Bronchus fibroblast of lung (primary cell): ENCODE data around the gene ANGPTL7. TPM values are rescaled to one million over a fixed set of nuclear protein-coding genes. Genes with fewer than 3 reads are reported as not detected.

Experiments
- total RNA-seq: library from RNA; depleted of rRNA; stranded (reverse); fragments of >200 nt; gene quantifications from 2 replicates; pipeline ENCODE4 v1.2.3, GENCODE V29; 2015

Gene ANGPTL7, protein sequence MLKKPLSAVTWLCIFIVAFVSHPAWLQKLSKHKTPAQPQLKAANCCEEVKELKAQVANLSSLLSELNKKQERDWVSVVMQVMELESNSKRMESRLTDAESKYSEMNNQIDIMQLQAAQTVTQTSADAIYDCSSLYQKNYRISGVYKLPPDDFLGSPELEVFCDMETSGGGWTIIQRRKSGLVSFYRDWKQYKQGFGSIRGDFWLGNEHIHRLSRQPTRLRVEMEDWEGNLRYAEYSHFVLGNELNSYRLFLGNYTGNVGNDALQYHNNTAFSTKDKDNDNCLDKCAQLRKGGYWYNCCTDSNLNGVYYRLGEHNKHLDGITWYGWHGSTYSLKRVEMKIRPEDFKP
- total RNA-seq = not detected in 2 replicates

DNA sequence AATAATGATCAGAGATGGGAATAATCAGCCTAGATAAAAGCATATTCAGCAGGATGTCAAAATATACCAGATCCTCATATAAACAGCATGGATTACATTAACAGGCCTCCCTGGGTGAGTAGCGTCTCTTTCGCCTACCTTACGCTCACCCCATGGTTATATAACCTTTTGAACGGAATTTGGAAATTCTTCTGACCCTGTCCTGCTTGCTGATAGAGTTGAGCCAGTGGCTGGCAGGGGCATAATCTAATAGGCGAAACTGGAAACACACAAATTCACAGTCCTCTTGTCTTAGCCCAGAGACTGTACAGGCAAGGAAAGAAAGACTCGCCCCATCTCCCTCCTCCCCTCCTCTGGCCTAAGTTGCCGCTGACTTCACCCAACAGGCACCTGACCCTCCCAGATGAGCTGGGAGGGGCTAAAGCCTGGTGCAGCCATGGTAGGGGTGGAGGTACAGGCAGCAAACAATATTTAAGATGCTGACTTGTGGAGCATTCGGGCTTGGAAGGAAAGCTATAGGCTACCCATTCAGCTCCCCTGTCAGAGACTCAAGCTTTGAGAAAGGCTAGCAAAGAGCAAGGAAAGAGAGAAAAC, at the start of gene ANGPTL7:
ANGPTL7 (plus strand) TSS at position 498 of the 594 bp plus-strand sequence. CDS start 225 bp downstream, outside the sequence.

Other genes starting within 250 kb of the ANGPTL7 start
- 31.5 and 35.5 TPM in 2 replicates for gene TARDBP, start 176.7 kb upstream of the ANGPTL7 start, total RNA-seq
- not detected in 2 replicates for gene MASP2, start 142.1 kb upstream of the ANGPTL7 start, total RNA-seq
- gene SRM, start 129.3 kb upstream of the ANGPTL7 start, total RNA-seq = 91.6 and 110 TPM in 2 replicates
- 54.9 and 59.3 TPM in 2 replicates for gene EXOSC10, start 89.5 kb upstream of the ANGPTL7 start, total RNA-seq
- gene MTOR, start 73.2 kb downstream of the ANGPTL7 start, total RNA-seq = 25.4 and 29.9 TPM in 2 replicates
- 11.6 TPM in 2 replicates for gene UBIAD1, start 83.8 kb downstream of the ANGPTL7 start, total RNA-seq